Iris pigment epithelial cell (primary cell): ENCODE data around the gene CLEC14A.

ENCODE experiments used
- DNase-seq: peaks from one replicate; pipeline ENCODE4 v3.0.0-alpha.2; 2011; ENCODE audit warnings: low read depth

CLEC14A gene

DNA sequence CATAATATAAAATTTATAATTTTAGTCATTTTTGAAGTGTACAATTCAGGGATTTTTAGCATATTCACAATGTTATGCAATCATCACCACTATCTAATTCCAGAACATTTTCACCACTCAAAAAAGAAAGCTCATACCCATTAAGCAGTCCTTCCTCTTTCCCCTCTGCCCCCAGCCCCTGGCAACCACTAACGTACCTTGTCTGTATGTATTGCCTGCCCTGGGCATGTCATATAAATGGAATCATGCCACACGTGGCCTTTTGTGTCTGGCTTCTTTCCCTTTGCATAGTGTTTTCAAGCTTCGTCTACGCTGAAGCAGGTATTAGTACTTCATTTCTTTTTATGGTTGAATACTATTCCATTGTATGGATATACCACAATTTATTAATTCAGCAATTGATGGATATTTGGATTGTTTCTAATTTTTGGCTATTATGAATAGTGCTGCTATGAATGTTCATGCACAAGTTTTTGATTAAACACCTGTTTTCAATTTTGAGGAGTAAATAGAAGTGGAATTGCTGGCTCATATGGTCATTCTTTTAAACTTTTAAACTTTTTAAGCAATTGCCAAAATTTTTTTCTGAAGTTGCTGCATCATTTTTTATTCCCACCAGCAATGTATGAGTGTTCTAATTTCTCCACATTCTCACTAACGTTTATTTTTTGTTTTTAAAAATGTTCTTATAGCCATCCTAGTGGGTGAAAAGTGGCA lies 49.8 kb downstream of the CLEC14A start:
- no peak for DNase-seq

GRCh38 chr14:38205119-38205813 lies 50.6 kb downstream of the CLEC14A start:
- no peak for DNase-seq

- DNase-seq, result no peak
Observed at GRCh38 chr14:38204719-38205115, 51.2 kb downstream of the CLEC14A start.
